ENCODE data around the gene MMP24.

DNA sequence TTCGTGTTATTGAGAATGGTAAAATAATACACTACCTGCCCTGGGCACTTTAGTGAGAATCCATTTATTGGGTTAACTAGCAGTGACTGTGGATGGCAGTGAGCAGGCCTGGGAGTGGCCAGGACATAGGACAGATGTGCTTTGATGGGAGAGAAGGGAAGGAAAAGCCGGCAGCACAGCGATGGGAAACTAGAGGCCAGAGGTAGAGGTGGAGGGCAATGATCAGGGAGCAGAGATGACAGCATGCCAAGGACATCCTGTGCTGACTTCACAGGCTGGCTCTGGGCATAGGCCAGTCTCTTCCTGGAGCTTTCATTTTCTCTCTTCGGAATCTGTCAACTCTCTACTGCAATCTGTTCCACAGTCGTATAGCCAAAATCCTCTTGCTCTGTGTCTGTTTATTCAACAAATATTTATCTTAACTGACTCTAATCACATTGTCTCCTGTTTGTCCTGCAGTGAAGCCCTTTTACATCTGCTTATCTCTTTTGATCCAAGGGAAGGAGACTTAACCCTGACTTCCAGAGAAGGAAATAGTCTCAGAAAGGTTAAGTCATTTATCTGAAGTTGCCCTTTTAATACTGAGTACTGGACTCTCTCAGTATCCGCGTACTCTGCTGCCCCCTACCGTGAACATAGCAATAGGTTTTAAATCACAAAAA, 18.4 kb upstream of the MMP24 start:
- TF ChIP-seq CTCF (conservative IDR thresholded peaks at IDR 0.05 in 1 of 2, IDR thresholded peaks at IDR 0.05 in 1 of 2; ENCODE audit: low read depth in 1 of 2, low read length in 2 of 2) = peak; percentile 76 to 78
- no peak for TF ChIP-seq EZH2 (IDR thresholded peaks at IDR 0.05; ENCODE audit: low read length, missing control alignments)

Data from fibroblast of lung (primary cell).